Kasumi-1 (cell line): ENCODE data around the gene DPM3.
"Not testable (repeated sequence)": the region's sequence is repeated elsewhere in the genome, so short reads cannot be mapped to it uniquely, and the experiment has no call there.

Experiments used
- DNase-seq, 2 experiments: peaks; one replicate each; lab custom pipeline; 2025; lab: John Stamatoyannopoulos, UW

Gene DPM3, protein sequence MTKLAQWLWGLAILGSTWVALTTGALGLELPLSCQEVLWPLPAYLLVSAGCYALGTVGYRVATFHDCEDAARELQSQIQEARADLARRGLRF

DNA sequence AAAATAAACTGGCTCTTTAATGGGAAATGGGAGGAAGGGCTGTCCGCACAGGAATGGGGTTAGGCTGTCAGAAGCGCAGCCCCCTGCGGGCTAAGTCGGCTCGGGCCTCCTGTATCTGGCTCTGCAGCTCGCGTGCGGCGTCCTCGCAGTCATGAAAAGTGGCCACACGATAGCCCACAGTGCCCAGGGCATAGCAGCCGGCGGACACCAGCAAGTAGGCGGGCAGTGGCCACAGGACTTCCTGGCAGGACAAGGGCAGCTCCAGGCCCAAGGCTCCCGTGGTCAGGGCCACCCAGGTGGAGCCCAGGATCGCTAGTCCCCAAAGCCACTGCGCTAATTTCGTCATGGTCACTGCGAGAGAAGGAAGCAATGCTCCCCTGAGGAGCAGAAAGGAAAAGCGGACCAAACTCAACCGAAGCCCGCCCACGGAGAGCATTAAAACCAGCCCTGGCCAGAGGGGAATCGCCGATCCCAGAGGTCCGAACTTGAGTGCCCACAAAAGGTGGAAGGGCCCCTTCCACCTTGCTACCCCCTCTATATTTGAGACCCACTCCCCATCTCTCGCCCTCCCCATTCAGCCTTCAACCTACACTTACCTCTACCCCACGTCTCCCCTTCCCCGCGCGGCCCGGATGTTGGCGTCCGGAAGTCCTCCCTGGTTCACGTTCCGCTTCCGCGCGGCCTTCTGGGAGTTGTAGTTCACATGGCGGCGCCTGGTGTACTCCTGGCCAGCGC, at the start of gene DPM3:
Gene DPM3 (minus strand): TSS at position 637 of the 735 bp plus-strand sequence. CDS start 291 bp downstream, at position 346.
- DNase-seq, result peak; percentile 80 to 85

DNA sequence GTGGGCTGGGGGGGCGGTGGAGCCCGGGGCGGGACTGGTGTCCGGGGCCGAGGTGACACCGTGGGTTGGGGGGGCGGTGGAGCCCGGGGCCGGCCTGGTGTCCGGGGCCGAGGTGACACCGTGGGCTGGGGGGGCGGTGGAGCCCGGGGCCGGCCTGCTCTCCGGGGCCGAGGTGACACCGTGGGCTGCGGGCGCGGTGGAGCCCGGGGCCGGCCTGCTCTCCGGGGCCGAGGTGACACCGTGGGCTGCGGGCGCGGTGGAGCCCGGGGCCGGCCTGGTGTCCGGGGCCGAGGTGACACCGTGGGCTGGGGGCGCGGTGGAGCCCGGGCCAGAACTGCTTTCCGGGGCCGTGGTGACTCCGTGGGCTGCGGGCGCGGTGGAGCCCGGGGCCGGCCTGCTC, 49.6 kb upstream of the DPM3 start:
- DNase-seq, result not testable (repeated sequence)

DNA sequence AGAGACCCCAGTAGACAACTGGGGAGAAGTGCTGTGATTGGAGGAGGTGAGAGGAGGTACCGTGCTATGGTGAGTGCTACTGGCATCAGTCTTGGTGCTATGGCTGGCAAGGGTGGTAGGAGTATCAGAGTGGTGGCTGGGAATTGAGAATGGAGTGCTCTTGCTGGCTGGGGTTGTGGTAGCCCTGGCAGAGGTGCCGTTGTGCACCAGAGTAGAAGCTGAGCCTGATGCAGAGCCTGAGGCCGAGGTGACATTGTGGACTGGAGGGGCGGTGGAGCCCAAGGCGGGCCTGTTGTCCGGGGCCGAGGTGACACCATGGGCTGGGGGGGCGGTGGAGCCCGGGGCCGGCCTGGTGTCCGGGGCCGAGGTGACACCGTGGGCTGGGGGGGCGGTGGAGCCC, 47.9 kb upstream of the DPM3 start:
- DNase-seq, result no peak

DNA sequence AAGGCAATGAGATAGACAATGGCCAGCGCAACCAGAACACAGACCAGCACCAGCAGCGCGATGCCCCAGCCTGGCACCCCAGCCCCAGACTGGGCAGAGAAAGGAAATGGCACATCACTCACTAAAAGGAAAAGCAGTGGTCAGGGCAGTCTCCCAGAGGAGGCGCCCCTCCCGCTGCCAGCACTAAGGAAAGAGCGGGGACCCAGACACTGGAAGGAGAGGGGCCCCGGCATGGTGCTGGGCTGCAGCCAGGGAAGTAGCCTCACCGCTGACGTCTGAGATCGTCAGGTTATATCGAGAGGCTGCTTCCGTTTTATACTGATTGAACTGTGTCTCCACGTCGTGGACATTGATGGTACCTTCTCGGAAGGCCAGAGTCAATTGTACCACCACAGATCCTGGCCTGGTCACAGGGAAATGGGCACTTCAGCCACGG, 47.1 kb upstream of the DPM3 start:
- DNase-seq, result no peak

DNA sequence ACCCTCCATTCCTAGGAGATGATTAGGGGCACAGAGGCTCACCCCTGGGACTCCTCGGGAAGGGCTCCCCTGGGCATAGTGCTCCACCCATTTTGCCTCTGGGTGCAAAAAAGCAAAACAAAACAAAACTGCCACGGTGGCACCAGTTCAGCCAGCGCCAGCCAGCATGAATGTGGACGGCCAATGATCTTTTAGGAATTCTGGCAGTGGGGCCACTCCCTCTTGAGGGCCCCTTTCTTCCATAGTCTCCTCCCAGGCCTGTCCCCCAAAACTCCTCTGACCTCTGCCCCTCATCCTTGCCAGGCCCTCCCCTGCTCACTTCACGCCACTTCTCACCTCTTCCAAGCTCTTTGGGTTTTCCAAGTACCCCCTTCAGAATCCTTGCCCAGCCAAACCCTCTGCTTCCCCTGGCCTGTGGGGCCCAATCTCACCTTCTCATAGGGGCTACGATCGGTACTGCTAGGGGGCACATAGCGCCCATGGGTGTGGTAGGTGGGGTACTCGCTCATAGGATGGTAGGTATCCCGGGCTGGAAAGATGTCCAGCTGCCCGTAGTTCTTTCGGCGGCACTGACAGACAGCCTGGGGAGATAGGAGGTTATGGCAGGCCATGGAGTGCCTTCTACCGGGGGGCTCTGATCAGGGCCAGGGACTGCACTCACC, 46.6 kb upstream of the DPM3 start:
- DNase-seq, result no peak

DNA sequence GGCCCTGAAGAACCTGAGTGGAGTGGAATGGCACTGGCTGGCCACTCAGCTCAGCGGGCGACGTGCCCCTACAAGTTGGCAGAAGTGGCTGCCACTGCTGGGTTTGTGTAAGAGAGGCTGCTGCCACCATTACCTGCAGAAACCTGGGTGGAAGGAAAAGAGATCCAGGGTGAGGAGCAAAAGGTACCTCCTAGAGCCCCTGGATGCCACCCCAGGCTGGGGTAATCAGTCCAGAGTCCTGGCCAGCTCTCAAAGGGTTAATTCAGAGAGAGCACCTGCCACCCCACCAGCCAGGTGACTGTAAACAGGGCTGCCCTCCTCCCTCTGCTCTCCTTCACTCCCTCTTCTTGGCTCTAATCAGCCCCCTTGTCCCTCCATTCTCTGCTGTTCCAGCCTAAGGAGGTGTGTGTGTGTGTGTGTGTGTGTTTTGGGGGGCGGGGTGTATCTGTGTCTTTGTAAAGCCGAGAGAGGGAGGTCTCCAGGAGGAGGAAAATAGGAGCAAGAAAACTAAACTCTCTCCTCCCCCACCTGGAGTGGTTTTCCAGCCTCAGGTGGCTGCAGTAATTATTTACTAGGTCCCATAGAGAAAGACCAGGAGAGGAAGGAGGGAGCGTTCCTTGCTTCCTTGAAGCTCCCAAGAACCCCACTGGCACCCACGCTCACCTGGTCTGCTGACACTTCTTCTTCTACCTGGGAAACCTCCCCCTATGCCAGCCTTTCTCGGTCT, 45.9 kb upstream of the DPM3 start:
- DNase-seq, result no peak

DNA sequence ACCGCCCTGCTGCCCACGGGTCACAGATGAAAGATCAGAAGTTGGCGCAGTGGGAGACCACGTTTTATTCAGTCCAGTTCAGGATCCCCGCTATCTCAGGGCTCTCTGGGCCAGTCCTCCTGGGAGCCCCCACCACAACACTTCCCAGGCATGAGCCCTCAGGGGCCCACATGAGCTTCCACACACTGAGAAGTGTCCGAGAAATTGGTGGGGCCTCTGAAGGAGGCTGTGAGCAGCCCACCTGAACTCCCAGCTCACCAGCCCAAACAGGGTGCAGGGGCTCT, 45.4 kb upstream of the DPM3 start:
- no peak for DNase-seq

DNA sequence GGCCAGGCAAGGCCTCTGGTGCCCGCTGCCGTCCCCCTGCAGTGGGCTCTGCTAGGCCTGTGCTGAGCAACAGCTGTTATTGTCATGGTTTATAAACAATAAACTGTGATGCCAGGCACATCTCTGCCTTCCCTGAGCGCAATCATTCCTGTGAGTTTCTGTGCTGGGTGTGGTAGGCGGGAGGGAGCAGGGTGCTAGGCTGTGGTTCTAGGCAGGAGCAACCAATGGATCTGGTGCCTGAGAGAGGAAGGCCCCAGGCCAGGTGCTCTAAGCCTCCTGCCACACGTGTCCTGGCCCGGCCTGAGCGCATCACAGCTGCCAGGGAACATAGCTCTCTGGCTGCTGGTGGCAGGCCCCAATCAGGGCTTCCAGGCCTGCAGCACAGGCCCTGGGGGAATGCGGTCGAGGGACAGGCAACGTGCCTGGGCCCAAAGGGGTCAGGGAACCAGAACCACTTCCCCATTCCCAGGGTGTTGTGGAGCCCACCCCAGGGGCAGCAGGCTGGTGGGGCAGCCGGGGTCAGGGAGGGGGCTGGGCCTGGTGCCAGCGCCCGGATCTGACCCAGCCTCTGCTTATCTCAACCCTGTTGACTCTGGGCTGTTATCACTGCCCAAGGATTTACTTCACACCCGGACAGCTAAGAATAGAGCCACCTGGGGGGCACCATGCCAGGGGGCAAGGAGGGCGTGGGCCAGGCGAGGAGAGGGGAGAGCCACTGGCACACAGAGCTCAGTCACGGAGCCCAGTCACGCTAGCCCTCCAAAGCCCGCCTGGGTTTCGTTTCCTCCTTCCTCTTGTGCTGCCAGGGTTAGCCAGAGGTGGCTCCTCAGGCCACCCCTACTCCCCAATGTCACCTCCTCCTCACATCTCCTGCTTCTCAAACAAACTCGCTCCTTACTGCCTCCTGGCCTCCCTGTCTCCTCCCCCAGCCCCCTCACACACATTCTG, 44.8 kb upstream of the DPM3 start:
- no peak for DNase-seq

DNA sequence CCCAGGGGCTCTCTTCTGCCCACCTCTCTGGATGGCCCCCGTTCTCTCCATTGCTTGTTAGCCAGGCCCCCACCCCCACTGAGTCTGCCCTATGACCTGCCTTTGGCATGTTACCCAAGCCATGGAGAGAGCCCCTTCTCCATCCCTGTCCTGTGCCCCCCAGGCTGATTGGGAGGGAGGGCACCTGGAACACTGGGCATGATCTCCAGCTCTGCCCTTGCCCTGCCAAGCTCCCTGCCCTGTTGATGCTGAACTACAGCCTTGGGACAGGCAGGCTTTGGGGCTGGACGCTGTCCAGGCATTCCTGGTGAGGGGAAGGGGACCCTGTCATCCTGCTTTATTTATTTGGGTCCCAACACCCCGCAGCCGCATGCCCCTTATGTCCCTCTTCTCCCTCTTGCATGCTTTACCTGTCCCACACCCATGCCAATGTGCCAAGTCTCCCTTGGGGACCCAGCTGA, 44.0 kb upstream of the DPM3 start:
- DNase-seq, result no peak

DNA sequence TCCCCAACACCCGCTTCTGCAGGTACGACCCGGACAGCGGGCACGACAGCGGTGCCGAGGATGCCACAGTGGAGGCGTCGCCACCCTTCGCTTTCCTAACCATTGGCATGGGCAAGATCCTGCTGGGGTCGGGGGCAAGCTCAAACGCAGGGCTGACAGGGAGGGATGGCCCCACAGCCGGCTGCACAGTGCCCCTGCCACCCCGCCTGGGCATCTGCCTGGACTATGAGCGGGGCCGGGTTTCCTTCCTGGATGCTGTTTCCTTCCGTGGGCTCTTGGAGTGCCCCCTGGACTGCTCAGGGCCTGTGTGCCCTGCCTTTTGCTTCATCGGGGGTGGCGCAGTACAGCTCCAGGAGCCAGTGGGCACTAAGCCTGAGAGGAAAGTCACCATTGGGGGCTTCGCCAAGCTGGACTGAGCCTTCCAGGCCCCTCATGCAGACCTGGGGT, 43.5 kb upstream of the DPM3 start:
- DNase-seq, result no peak

DNA sequence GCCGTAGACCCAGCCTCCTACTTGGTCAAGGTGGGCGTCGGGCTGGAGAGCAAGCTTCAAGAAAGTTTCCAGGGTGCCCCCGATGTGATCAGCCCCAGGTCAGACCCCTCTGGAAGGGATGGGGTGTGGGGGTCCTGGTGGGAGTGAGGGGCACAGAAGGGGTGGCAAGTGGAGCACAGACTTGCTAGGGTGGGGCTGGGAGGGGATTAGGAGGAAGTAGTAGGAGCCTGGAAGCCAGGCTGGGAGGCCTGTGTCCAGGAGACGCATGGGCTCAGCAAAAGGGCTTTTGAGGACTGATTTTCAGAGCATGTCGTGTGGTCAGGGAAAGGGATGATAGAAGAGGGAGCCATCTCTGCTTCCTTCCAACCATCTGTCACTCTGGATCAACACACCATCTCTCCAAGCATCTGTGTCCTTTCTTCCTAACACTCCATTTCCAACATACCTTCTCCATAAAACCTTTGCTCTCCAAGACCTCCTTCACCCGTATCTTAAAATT, 41.8 kb upstream of the DPM3 start:
- DNase-seq, result no peak

DNA sequence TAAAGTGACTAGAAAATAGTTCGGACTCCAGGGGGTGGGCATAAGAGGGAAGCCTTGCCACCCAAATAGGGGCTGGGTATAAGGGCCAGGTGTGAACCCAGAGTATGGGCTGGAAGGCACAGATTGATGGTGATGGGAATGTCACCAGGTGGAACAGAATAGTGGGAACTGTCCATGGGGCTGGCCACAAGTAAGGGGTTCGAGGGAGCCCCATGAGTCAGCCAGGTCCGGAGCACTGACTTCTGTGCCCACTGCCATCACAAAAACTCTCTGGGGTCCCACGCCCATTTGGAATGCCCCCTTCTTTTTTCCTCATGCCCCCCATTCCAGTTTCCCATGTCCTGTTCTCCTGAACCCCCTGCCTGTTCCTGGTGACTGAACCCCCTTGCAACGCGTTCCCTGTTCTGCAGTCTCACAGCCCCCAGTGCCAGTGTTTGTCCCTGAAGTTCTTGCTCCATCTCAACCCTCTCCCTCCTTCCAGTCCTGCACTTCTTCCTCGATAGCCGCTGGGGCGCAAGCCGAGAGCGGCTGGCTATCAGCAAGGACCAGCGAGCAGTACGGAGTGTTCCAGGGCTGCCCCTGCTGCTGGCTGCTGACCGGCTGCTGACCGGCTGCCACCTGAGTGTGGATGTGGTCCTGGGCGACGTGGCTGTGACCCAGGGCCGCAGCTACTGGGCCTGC, 41.2 kb upstream of the DPM3 start:
- DNase-seq, result no peak

DNA sequence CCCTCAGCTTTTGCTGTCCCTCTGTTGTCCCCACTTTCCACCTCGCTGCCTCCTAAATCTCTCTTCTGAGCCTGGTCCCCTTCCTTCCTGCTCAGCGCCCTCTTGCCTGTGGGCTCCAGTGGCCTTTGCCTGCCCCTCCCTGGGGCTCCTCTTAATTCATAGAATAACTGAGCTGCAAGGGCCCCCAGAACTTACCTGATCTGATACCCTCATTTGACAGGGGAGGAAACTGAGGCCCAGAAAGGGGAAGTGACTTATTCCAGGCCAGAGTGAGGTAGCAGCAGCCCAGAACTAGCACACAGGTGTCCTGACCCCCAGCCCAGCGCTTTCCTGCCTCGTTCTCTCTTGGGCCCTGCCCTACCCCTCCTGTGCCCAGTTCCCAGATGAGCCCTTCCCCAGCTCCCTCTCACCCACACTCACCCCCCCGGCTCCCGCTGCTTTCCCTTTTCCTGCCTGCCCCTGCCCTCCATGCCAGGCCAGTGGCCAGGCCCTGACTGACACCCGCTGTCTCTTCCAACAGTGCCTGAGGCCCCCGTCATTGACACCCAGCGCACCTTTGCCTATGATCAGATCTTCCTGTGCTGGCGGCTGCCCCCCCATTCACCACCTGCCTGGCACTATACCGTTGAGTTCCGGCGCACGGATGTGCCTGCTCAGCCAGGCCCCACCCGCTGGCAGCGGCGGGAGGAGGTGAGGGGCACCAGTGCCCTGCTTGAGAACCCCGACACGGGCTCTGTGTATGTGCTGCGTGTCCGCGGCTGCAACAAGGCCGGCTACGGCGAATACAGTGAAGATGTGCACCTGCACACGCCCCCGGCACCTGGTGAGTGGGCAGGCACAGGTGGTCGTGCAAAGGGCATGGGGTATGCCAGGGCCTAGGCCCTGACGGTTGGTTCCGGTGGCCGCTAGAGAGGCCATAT, 39.0 kb upstream of the DPM3 start:
- no peak for DNase-seq

DNA sequence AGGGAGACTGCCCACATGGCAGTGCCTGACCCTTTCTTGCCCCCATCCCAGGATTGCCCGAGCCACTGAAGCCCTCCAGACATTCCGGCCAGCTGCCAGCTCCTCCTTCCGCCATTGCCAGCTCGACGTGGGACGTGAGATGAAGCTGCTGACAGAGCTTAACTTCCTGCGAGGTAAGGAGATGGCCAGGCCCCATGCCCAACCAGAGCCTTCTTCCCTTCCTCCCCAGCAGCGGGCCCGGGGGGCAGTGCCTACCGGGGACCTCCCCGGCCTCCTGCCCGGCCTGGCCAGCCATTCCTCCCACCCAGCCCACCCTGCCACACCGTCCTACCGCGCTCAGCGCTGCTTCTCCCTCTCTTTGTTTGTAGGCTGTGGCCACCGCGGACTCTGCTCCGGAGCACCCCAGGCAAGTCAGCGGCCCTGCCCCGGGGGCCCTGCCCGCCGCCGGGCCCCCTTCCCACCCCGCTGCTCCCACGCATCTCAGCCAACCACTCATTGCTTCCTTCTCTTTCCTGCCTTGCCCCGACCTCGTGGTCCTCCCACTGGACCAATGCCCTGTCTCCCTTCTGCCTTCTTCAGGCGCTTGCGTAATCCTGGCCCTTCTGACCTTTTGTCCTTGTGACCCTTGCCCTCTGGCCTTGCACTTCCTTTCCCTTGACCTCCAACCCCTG, 38.2 kb upstream of the DPM3 start:
- DNase-seq, result no peak

DNA sequence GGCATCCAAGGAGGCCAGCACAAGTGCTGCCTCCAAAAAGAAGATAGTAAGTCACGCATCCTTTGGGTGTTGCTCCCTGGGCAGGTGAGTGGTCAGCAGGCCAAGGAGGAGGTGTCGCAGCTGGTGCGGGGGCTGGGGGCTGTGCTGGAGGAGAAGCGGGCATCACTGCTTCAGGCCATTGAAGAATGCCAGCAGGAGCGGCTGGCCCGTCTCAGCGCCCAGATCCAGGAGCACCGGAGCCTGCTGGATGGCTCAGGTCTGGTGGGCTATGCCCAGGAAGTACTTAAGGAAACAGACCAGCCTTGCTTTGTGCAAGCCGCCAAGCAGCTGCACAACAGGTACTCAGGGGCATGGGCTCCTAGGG, 37.6 kb upstream of the DPM3 start:
- DNase-seq, result no peak

DNA sequence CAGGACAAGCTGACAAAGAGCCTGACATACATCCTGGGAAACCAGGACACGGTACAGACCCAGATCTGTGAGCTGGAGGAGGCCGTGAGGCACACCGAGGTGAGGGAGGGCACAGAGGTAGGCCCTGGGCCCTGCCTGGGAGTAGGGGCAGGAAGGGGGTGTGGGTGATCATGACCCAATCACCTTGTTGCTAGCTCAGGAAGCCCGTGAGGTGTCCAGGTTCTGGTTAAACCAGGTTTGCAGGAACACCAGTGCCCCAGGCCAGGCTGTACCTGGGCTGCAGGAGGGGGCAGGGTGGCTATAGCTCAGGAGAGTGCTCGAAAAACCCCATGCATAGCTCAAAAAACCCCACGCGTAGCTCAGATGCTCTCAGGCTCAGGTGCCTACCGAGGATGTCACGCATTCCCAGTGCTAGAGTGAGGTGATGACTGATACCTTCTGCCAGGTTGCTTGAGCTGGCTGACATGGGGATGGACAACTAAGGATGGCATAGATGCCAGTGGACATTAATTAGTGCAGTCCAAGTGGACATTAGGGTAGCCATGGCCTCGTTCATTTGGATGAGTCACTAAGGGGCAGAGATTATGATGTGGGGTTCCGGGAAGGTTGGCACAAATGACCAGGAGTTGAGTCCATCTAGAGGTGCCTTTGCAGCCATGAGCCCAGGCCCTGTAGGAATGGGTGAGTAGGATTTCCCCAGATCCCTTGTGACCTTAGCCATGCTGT, 37.0 kb upstream of the DPM3 start:
- DNase-seq, result no peak

DNA sequence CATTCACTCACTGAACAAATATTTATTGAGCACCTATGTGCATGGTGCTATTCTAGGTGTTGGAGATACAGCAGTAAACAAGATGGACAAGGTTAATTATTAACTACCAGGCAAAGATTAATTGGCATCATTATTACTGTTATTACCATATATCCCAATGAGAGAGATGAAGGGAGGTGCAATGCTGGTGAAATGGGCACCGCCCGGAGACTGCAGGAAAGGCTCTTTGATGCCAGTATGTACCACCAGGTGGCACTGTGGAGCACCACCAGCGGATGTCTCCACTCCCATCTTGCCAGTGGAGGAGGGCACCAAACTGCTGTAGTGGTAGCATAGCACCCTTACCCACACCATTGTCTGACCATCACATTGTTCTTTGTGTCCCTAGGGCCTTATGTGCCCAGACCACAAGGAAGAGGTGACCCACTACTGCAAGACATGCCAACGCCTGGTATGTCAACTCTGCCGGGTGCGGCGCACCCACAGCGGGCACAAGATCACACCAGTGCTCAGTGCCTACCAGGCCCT, 36.3 kb upstream of the DPM3 start:
- peak; percentile 79 to 81 for DNase-seq

DNA sequence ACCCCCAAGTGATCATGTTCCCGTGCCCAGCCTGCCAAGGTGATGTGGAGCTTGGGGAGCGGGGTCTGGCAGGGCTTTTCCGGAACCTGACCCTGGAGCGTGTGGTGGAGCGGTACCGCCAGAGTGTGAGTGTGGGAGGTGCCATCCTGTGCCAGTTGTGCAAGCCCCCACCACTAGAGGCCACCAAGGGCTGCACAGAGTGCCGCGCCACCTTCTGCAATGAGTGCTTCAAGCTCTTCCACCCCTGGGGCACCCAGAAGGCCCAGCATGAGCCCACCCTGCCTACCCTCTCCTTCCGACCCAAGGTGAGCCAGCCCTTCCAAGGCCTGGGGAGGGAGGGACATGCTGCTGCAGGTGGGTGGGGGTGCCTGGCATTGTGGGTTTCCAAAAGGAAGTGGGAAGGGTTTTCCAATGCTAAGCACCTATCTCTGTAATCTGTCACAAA, 35.6 kb upstream of the DPM3 start:
- peak; percentile 46 to 48 for DNase-seq
